MCF 10A (cell line): ENCODE results near the gene RPL41. TPM values are rescaled to one million over a fixed set of nuclear protein-coding genes. Genes with fewer than 3 reads are reported as not detected.

Experiments used
- BruUV-seq: library from RNA; stranded (reverse); fragments of 400-500 nt; replicated peaks from 2 replicates; lab custom pipeline; 2021; lab: Mats Ljungman, UMichigan
- CTCF ChIA-PET: fragments of 300-600 bp; sonication (Branson Sonifier 250); formaldehyde crosslinking; extraction: SDS; loops from one replicate; lab custom pipeline; 2021; ENCODE audit warnings: antibody characterized with exemption, inconsistent platforms; lab: Yijun Ruan, JAX
- POLR2A ChIA-PET: fragments of 300-600, 350-650 bp; sonication (Branson Sonifier 250); formaldehyde crosslinking; extraction: SDS; loops from one replicate; lab custom pipeline; 2020; ENCODE audit warnings: antibody characterized with exemption, inconsistent platforms; lab: Yijun Ruan, JAX
- DNase-seq: peaks from one replicate; pipeline ENCODE4 v3.0.0-alpha.2; 2018; ENCODE audit not compliant: unreplicated experiment
- H3K27ac Mint-ChIP-seq: one replicate; pipeline ENCODE4 v1.8.0; 2022; ENCODE audit warnings: mild to moderate bottlenecking, low read depth, mixed read lengths; ENCODE audit not compliant: unreplicated experiment
- H3K27me3 Mint-ChIP-seq: one replicate; pipeline ENCODE4 v1.8.0; 2022; ENCODE audit warnings: mixed read lengths; ENCODE audit not compliant: insufficient read depth, unreplicated experiment
- H3K36me3 Mint-ChIP-seq: one replicate; pipeline ENCODE4 v1.8.0; 2022; ENCODE audit warnings: mild to moderate bottlenecking, moderate library complexity, mixed read lengths; ENCODE audit not compliant: insufficient read depth, unreplicated experiment
- H3K4me1 Mint-ChIP-seq: one replicate; pipeline ENCODE4 v1.8.0; 2022; ENCODE audit warnings: mixed read lengths; ENCODE audit not compliant: insufficient read depth, unreplicated experiment
- H3K4me3 Mint-ChIP-seq: one replicate; pipeline ENCODE4 v1.8.0; 2022; ENCODE audit warnings: mild to moderate bottlenecking, moderate library complexity, mixed read lengths; ENCODE audit not compliant: unreplicated experiment
- H3K9me3 Mint-ChIP-seq: one replicate; pipeline ENCODE4 v1.8.0; 2022; ENCODE audit warnings: mixed read lengths; ENCODE audit not compliant: unreplicated experiment
- intact Hi-C: fragments of 100-400 bp; cut with micrococcal nuclease; formaldehyde crosslinking; loops from 2 replicates; pipeline ENCODE4 v1.14.1; 2022
- total RNA-seq: library from RNA; stranded (reverse); gene quantifications from 2 replicates; pipeline ENCODE4 v1.2.3, GENCODE V29; 2022
- TF ChIP-seq, protein P1 (sequence below): fragments of 200-600 bp; IDR thresholded peaks from one replicate; pipeline ENCODE4 v1.8.0; 2022; ENCODE audit warnings: antibody characterized with exemption, mild to moderate bottlenecking; ENCODE audit not compliant: unreplicated experiment

Gene RPL41
- total RNA-seq, 1 experiment from 2014 or later: 4,734 TPM

DNA sequence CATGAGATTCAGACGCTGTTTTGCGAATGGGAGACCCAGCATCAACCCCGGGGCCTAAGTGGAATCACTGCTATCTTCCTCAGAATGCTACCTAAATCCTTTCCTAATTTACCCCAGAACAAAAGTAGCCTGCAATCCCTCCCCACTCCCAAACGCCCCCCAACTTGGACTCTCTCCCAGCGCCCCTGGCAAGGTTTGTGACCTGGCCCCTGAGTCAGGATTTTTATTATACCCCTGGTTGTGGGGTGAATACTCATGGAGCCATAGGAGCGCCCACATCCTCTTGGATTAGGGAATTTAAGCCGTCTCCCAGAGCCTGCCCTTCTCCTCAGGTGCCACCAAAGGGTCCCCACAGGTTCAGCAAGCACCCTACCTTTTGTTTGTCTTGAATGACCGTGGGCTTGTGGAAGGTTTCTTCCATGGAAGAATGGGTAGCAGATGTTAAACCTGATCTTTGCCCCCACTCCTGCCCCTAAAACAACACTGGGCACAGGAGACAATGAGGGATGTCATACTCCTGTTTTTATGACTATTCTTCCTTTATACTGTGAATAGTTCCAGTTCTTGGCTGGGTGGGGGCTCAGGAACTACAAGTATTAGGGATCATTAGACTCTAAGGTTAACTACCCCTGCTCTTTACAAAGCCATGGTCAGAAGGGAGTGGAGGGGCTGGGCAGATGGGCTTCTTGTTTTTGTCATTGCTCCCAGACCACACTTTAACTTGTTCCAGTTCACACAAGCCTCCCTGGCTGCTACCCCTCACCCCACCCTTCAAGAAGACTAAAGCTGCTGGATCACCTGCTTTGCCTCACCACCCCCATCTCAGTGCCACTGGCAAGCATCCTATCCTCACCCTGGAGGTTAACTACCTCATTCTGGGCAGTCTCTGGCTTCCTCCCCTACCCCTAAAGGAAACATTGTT, 36.6 kb downstream of the RPL41 start:
- Mint-ChIP-seq H3K9me3 (no peaks in the 10 kb centered on the region), H3K4me3 (peak overlapping the region; percentile 75), H3K27ac (peak overlapping the region; percentile 62), H3K4me1 (peaks cover 18% of the 10 kb centered on the region), H3K27me3 (no peaks in the 10 kb centered on the region), H3K36me3 (peaks cover 19% of the 10 kb centered on the region)
- ChIA-PET CTCF (no interaction called here), POLR2A (interaction anchor here (0.6 to 2.8 kb wide), 4 partner anchors 25 to 311 kb away, joined by 3 to 39 read pairs (median 14); partner anchors contain the start of genes ESYT1 and SMARCC2)
- BruUV-seq: TSS peak; percentile 32
- TF ChIP-seq, protein P1, sequence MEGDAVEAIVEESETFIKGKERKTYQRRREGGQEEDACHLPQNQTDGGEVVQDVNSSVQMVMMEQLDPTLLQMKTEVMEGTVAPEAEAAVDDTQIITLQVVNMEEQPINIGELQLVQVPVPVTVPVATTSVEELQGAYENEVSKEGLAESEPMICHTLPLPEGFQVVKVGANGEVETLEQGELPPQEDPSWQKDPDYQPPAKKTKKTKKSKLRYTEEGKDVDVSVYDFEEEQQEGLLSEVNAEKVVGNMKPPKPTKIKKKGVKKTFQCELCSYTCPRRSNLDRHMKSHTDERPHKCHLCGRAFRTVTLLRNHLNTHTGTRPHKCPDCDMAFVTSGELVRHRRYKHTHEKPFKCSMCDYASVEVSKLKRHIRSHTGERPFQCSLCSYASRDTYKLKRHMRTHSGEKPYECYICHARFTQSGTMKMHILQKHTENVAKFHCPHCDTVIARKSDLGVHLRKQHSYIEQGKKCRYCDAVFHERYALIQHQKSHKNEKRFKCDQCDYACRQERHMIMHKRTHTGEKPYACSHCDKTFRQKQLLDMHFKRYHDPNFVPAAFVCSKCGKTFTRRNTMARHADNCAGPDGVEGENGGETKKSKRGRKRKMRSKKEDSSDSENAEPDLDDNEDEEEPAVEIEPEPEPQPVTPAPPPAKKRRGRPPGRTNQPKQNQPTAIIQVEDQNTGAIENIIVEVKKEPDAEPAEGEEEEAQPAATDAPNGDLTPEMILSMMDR: no peak
- no peak for DNase-seq
- intact Hi-C loops: loop anchor here (5.0 kb wide), 1 partner anchor 36 kb away; the partner anchor contains the start of genes RPL41 and ZC3H10

DNA sequence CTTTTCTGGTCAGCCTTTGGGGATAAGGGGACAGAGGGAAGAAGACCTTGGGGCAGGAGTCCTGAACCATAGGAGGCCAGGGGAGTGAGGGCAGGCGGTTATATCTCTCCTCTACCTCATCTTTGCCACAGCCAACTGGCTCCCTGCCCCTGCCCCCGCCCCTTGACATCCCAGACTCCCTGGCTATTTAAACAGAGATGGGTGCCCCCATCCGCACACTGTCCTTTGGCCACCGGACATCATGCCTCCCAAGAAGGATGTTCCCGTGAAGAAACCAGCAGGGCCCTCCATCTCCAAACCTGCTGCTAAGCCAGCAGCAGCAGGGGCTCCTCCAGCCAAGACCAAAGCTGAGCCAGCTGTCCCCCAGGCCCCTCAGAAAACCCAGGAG, 37.2 kb downstream of the RPL41 start:
- Mint-ChIP-seq H3K9me3 (no peaks in the 10 kb centered on the region), H3K4me3 (peak overlapping the region; percentile 75), H3K4me1 (peaks cover 18% of the 10 kb centered on the region), H3K27ac (no peak overlapping the region), H3K36me3 (peaks cover 25% of the 10 kb centered on the region), H3K27me3 (no peaks in the 10 kb centered on the region)
- CTCF ChIA-PET: no interaction called here
- intact Hi-C loops: loop anchor here (5.0 kb wide), 1 partner anchor 36 kb away; the partner anchor contains the start of genes RPL41 and ZC3H10
- TF ChIP-seq, protein P1: no peak
- POLR2A ChIA-PET: interaction anchor here (0.6 to 2.8 kb wide), 4 partner anchors 26 to 310 kb away, joined by 3 to 16 read pairs (median 8); partner anchors contain the start of genes ESYT1 and SMARCC2
- DNase-seq: no peak
- no TSS peak for BruUV-seq

DNA sequence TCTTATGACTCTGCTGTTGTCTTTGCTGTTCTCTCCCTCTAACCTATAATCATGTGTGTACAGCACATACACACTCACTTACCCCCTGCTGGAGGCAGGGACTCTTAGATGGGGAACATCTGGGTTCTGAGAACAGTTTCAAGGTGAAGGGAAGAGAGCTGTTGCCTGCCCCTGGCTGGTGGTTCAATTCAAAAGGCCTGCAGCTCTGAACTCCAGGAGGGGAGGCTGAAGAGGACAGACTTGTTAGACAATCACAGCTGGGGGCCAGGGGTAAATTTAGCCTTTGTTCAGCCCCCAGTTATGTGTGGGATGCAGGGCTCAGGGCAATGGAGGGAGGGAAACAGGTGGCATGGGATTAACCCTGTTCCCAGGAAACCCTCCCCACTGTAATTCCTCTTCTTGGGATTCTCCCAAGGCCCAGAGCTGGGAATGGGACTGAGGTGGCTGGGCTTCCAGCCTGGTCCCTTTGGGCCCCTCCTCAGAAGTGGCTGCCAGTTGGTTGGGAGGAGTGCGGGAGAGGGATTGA, 37.9 kb downstream of the RPL41 start:
- CTCF ChIA-PET: interaction anchor here (0.5 to 1.8 kb wide), 4 partner anchors 13 to 35 kb away, joined by 3 to 6 read pairs (median 4); no protein-coding TSS in a partner anchor
- H3K27ac Mint-ChIP-seq: no peak overlapping the region
- no TSS peak for BruUV-seq
- TF ChIP-seq, protein P1: no peak
- no peak overlapping the region for H3K4me3 Mint-ChIP-seq
- DNase-seq: no peak
- intact Hi-C loops: loop anchor here (5.0 kb wide), 1 partner anchor 37 kb away; the partner anchor contains the start of genes RPL41 and ZC3H10
- peaks cover 32% of the 10 kb centered on the region for H3K36me3 Mint-ChIP-seq
- no peaks in the 10 kb centered on the region for H3K27me3 Mint-ChIP-seq
- H3K4me1 Mint-ChIP-seq: peaks cover 21% of the 10 kb centered on the region
- H3K9me3 Mint-ChIP-seq: no peaks in the 10 kb centered on the region
- POLR2A ChIA-PET: interaction anchor here (0.6 to 3.5 kb wide), 5 partner anchors 27 to 181 kb away, joined by 4 to 16 read pairs (median 11); partner anchors contain the start of genes ESYT1, RAB5B, SMARCC2 and ZC3H10
